Heart left ventricle (tissue), 16 donors: ENCODE results near the gene CST1. TPM values are rescaled to one million over a fixed set of nuclear protein-coding genes. Genes with fewer than 3 reads are reported as not detected.
"Not testable (repeated sequence)": the region's sequence is repeated elsewhere in the genome, so short reads cannot be mapped to it uniquely, and the experiment has no call there.

Source experiments
- ATAC-seq, 4 donors: fragments of 200-7000 bp; cut with Tn5 transposase; one replicate each; pipeline ENCODE4 v1.9.1; 2020 to 2022; ENCODE audit warnings: moderate library complexity in 4 of 4, mild to moderate bottlenecking in 3 of 4, moderate number of reproducible peaks in 1 of 4
- DNase-seq, 5 donors: peaks; one replicate each; pipeline ENCODE4 v3.0.0-alpha.2; 2020
- H3K27ac ChIP-seq, 12 donors: fragments of 200-600 bp; sonication (generic) in 4 of 12; one replicate each; pipeline versions ENCODE4 v1.5.0 to v1.8.0; 2016 to 2022; ENCODE audit warnings: mild to moderate bottlenecking in 2 of 12
- H3K27me3 ChIP-seq, 9 donors: fragments of 200-600 bp; sonication (generic) in 2 of 9; one replicate each; pipeline versions ENCODE4 v1.5.1 to v1.8.0; 2016 to 2022; ENCODE audit warnings: mild to moderate bottlenecking in 3 of 9
- H3K36me3 ChIP-seq, 9 donors: fragments of 200-600 bp; sonication (generic) in 2 of 9; one replicate each; pipeline versions ENCODE4 v1.5.0 to v1.8.0; 2018 to 2022; ENCODE audit warnings: mild to moderate bottlenecking in 2 of 9
- H3K4me1 ChIP-seq, 12 donors: fragments of 200-600 bp; sonication (generic) in 4 of 12; one replicate each; pipeline versions ENCODE4 v1.5.0 to v1.8.0; 2016 to 2022; ENCODE audit warnings: mild to moderate bottlenecking in 3 of 12
- H3K4me3 ChIP-seq, 12 donors: fragments of 200-600 bp; sonication (generic) in 4 of 12; one replicate each; pipeline versions ENCODE4 v1.5.0 to v1.8.0; 2017 to 2022; ENCODE audit warnings: mild to moderate bottlenecking in 9 of 12, moderate library complexity in 4 of 12
- H3K9me3 ChIP-seq, 12 donors: fragments of 200-600 bp; sonication (generic) in 4 of 12; one replicate each; pipeline versions ENCODE4 v1.5.0 to v1.8.0; 2016 to 2022; ENCODE audit warnings: mild to moderate bottlenecking in 1 of 12
- POLR2A ChIP-seq, 2 donors: fragments of 450-650 bp; IDR thresholded peaks; one replicate each; pipeline ENCODE4 v1.6.1; 2017; ENCODE audit warnings: antibody characterized with exemption in 2 of 2, mild to moderate bottlenecking in 2 of 2, moderate library complexity in 2 of 2
- WGBS, 4 donors: extraction: QIAGEN DNeasy Blood & Tissue Kit in 2 of 4; methylation state at CpG; one replicate each; pipeline versions ENCODE4 v1.1.5 to v1.1.7; 2013 to 2018; 5-methylcytosine and 5-hydroxymethylcytosine counted together
- intact Hi-C, 10 donors: fragments of 100-400 bp; cut with DNase I; formaldehyde crosslinking; loops; one replicate each; pipeline versions ENCODE4 v1.11.1 to v1.14.2; 2022
- polyA plus RNA-seq, 2 donors: library from polyadenylated mRNA; stranded (reverse); fragments of 200-250 nt; gene quantifications; one replicate each; pipeline ENCODE4 v1.2.3, GENCODE V29; 2013
- total RNA-seq, 9 donors: library from RNA; depleted of rRNA in 2 of 9; stranded (reverse); fragments of >200 nt in 2 of 9; fragmentation: NEBNext Ultra II Directional in 3 of 9; extraction: Animal tissue kit (Norgen Biotek cat#: 25700) in 3 of 9; gene quantifications; one replicate each; pipeline versions ENCODE4 v1.1.0 to v1.2.4, GENCODE V29; 2016 to 2023
- TF ChIP-seq, protein P1 (sequence below), 12 donors: fragments of 200-600 bp; sonication (generic) in 4 of 12; IDR thresholded peaks; one replicate each; pipeline versions ENCODE4 v1.5.0 to v1.8.0; 2018 to 2022; ENCODE audit warnings: antibody characterized with exemption in 12 of 12, mild to moderate bottlenecking in 5 of 12
- donor health status: ischemic (EF 13 %, LVEDD 7.1; RV severe dilation, severe dysfunction).
- donor health status: healthy with polysubstance abuse.
- donor health status: DM: no; HTN: yes; CAD: no.
- donor health status: DM: no; HTN: no; CAD: no.
- donor health status: ischemic (EF 25% LVEDD 6.9; RV normal size, moderate dysfunction).
- donor health status: ischemic (EF 25% LVEDD 5.7; RV mildly dilated, moderate dysfunction).
- donor health status: healthy.
- donor health status: DM: yes; HTN: yes; CAD: no.
- donor health status: ischemic (EF 35%, LVEDD 5.7; RV mildly dilated, moderate dysfunction).
- donor health status: nonischemic (EF 11% LVEDD 7.7; RV severe dilation, severe dysfunction).
- donor health status: DM: yes; HTN: yes; CAD: no.
- donor health status: PGD.
- donor health status: ischemic (EF 29% LVEDD 5.4; RV normal size, mild dysfunction).
- donor health status: nonischemic (EF 23%, LVEDD 6.1; RV moderate dilation, normal function).

Gene CST1
- total and polyA plus RNA-seq, 11 donors = not detected

- TF ChIP-seq, protein P1, sequence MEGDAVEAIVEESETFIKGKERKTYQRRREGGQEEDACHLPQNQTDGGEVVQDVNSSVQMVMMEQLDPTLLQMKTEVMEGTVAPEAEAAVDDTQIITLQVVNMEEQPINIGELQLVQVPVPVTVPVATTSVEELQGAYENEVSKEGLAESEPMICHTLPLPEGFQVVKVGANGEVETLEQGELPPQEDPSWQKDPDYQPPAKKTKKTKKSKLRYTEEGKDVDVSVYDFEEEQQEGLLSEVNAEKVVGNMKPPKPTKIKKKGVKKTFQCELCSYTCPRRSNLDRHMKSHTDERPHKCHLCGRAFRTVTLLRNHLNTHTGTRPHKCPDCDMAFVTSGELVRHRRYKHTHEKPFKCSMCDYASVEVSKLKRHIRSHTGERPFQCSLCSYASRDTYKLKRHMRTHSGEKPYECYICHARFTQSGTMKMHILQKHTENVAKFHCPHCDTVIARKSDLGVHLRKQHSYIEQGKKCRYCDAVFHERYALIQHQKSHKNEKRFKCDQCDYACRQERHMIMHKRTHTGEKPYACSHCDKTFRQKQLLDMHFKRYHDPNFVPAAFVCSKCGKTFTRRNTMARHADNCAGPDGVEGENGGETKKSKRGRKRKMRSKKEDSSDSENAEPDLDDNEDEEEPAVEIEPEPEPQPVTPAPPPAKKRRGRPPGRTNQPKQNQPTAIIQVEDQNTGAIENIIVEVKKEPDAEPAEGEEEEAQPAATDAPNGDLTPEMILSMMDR (IDR thresholded peaks at IDR 0.05) = no peak
- TF ChIP-seq POLR2A (IDR thresholded peaks at IDR 0.05) = no peak
- Histone ChIP-seq H3K4me1 (no peaks in the 10 kb centered on the region), H3K4me3 (no peak overlapping the region), H3K9me3 (no peaks in the 10 kb centered on the region), H3K27me3 (no peaks in the 10 kb centered on the region), H3K27ac (no peak overlapping the region), H3K36me3 (no peaks in the 10 kb centered on the region)
- no peak for ATAC-seq
- no peak for DNase-seq
- WGBS, 4 donors = 82 to 96% (median 85%) methylated on average over 3 of the region's 3 CpGs
- intact Hi-C loops = no loop called here
Measured at GRCh38 chr20:23772074-23772473, 21.3 kb upstream of the CST1 start.

- TF ChIP-seq POLR2A (IDR thresholded peaks at IDR 0.05) = no peak
- TF ChIP-seq, protein P1 (IDR thresholded peaks at IDR 0.05) = no peak
- intact Hi-C loops = no loop called here
- Histone ChIP-seq H3K36me3 (no peaks in the 10 kb centered on the region), H3K9me3 (peaks cover 0 to 5% (median 0%) of the 10 kb centered on the region in 12 donors), H3K27me3 (no peaks in the 10 kb centered on the region), H3K4me3 (no peak overlapping the region), H3K4me1 (no peaks in the 10 kb centered on the region), H3K27ac (no peak overlapping the region)
- no peak for DNase-seq
- no peak for ATAC-seq
- WGBS, 4 donors = 86 to 90% (median 87%) methylated on average over 2 of the region's 2 CpGs
Measured at GRCh38 chr20:23770384-23770783, 19.6 kb upstream of the CST1 start.

GRCh38 chr20:23768520-23768919, 17.8 kb upstream of the CST1 start:
- intact Hi-C loops, H3K9me3 ChIP-seq, ATAC-seq, H3K27me3 ChIP-seq, DNase-seq, H3K4me1 ChIP-seq, H3K27ac ChIP-seq, H3K36me3 ChIP-seq, H3K4me3 ChIP-seq: not testable (repeated sequence)

GRCh38 chr20:23766531-23766930, 15.8 kb upstream of the CST1 start:
- ATAC-seq (no peak), DNase-seq (no peak)
- intact Hi-C loops = no loop called here
- TF ChIP-seq, protein P1 (IDR thresholded peaks at IDR 0.05) = no peak
- no peak for TF ChIP-seq POLR2A (IDR thresholded peaks at IDR 0.05)
- WGBS, 4 donors = 79 to 96% (median 90%) methylated on average over 1 of the region's 1 CpG
- Histone ChIP-seq H3K27me3 (no peaks in the 10 kb centered on the region), H3K9me3 (peaks cover 0 to 8% (median 0%) of the 10 kb centered on the region in 12 donors), H3K4me3 (no peak overlapping the region), H3K36me3 (no peaks in the 10 kb centered on the region), H3K4me1 (no peaks in the 10 kb centered on the region), H3K27ac (no peak overlapping the region)

DNA sequence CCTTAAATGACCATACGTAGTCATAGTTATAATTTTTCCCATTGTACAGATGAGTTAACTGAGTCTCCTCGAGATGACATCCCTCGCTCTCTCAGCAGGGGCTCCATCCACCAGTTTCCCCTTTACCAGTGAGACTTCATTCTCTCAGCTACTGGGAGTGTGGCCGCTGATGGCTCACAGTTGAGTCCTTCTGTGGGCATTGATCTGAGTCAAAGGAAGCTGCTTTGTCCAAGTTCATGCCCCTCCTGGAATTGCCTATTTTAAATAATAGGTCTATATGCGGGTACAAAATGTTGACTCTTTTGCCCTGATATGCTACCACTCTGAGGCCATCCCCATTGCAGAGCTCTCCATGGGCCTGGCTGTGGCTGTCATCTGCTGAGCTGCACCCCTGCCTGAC, 14.8 kb upstream of the CST1 start:
- H3K27me3 ChIP-seq = no peaks in the 10 kb centered on the region
- H3K4me1 ChIP-seq = no peaks in the 10 kb centered on the region
- no peak for DNase-seq
- ATAC-seq = no peak
- no peak overlapping the region for H3K4me3 ChIP-seq
- H3K9me3 ChIP-seq = peaks cover 0 to 8% (median 0%) of the 10 kb centered on the region in 12 donors
- H3K27ac ChIP-seq = no peak overlapping the region
- intact Hi-C loops = no loop called here
- H3K36me3 ChIP-seq = no peaks in the 10 kb centered on the region
- TF ChIP-seq, protein P1 (IDR thresholded peaks at IDR 0.05) = no peak
- TF ChIP-seq POLR2A (IDR thresholded peaks at IDR 0.05) = no peak
- 85 to 91% (median 86%) methylated on average over 4 to 5 of the region's 5 CpGs for WGBS, 4 donors

- H3K9me3 ChIP-seq, H3K27me3 ChIP-seq, H3K27ac ChIP-seq, H3K36me3 ChIP-seq, H3K4me3 ChIP-seq, ATAC-seq, intact Hi-C loops, H3K4me1 ChIP-seq, DNase-seq: not testable (repeated sequence)
- 19 to 33% (median 26%) methylated on average over 2 of the region's 2 CpGs for WGBS, 4 donors
Measured at GRCh38 chr20:23764630-23765029, 13.9 kb upstream of the CST1 start.
